ENCODE measurements around the gene OR10H3.

- TF ChIP-seq SRF (IDR thresholded peaks at IDR 0.05; ENCODE audit: low read depth) = no peak
- no peak for TF ChIP-seq CTCF (IDR thresholded peaks at IDR 0.05 in 2 of 3, conservative IDR thresholded peaks at IDR 0.05 in 1 of 3; ENCODE audit: borderline replicate concordance in 1 of 3, insufficient read depth in 1 of 3, low read depth in 2 of 3, low read length in 2 of 3)
- TF ChIP-seq POLR2A (IDR thresholded peaks at IDR 0.05; ENCODE audit: borderline replicate concordance, extremely low read depth, insufficient read depth, insufficient read length) = no peak
- TF ChIP-seq TCF7L2 (IDR thresholded peaks at IDR 0.05; ENCODE audit: borderline replicate concordance, extremely low read depth, insufficient read depth, insufficient read length) = no peak
- TF ChIP-seq EZH2 (IDR thresholded peaks at IDR 0.05) = no peak
- no peak for TF ChIP-seq ATF3 (IDR thresholded peaks at IDR 0.05)
- TF ChIP-seq SP1 (IDR thresholded peaks at IDR 0.05; ENCODE audit: low read depth) = no peak
- TF ChIP-seq CBX3 (IDR thresholded peaks at IDR 0.05; ENCODE audit: low read depth) = no peak
These were observed 20.0 kb upstream of the OR10H3 start for GRCh38 chr19:15717809-15718208.
